ENCODE data around the gene ZKSCAN5.

The ZKSCAN5 gene

DNA sequence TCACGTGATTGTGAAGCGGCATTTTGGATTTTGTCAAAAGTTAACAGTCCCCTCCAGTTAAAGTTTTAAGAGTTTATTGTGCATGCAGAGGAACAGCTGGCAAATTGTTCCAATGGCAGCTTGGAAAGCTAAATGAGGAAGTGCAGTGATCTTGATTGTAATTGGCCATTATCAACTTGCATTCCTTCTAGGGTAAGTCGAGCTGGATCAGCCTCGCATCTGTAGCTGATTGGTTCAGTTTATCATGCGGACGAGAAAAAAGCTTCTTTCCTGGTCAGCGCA lies 31.2 kb upstream of the ZKSCAN5 start:
- Histone ChIP-seq H3K36me3 (replicated peaks; ENCODE audit: insufficient read depth, low read length) (no peaks in the 10 kb centered on the region), H3K9me2 (replicated peaks; ENCODE audit: insufficient read depth, low read length) (no peaks in the 10 kb centered on the region), H3K4me3 (ENCODE audit: low read length) (peak overlapping the region; percentile 91), H3K4me2 (ENCODE audit: low read depth, low read length) (peak overlapping the region; percentile 71), H3K9ac (ENCODE audit: low read length) (peak overlapping the region; percentile 77), H3K79me2 (ENCODE audit: low read length) (peaks cover 48% of the 10 kb centered on the region), H3K4me1 (ENCODE audit: low read length) (peaks cover 3% of the 10 kb centered on the region; the same call in 1 of the 2 replicates), H3K9me3 (replicated peaks; ENCODE audit: insufficient read depth, low read length) (no peaks in the 10 kb centered on the region), H3K27me3 (replicated peaks; ENCODE audit: insufficient read depth, low read length) (peaks cover 11% of the 10 kb centered on the region), H2AFZ (ENCODE audit: low read length) (peak overlapping the region; percentile 81), H3F3A (ENCODE audit: insufficient read depth, low read length) (0 out of 2 replicates have a peak, but pooled peaks cover 4% of the 10 kb centered on the region), H4K20me1 (ENCODE audit: insufficient read depth, low read length) (no peaks in the 10 kb centered on the region), H3K27ac (ENCODE audit: low read length) (peak overlapping the region; percentile 68; the same call in 1 of the 2 replicates)
- TF ChIP-seq EZH2phosphoT487 (IDR thresholded peaks at IDR 0.05; ENCODE audit: low read length): no peak
- TF ChIP-seq EZH2 (optimal IDR thresholded peaks at IDR 0.05; ENCODE audit: low read depth, low read length): no peak
- peak; percentile 37 for DNase-seq

DNA sequence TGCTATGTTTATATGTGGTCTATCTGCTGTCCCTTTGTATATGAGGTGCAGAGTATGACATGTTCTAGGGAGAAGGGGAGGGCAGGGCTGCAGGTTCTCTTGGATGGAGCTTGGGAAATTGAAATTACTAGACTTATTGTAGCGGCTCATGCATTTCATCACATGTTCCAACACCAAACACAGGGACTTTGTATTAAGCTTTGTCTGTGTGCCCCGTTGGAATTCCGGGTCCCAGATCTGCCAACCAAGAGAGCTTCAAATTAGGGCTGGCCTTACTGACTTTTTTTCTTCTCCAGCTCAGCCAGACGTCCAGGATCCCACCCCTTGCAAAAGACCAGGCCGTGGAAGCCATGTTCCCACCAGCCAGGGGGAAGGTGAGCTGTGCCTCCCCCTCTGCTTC lies 28.4 kb upstream of the ZKSCAN5 start:
- no peak overlapping the region for H3K4me2 ChIP-seq (ENCODE audit: low read depth, low read length)
- no peak overlapping the region for H3K9ac ChIP-seq (ENCODE audit: low read length)
- DNase-seq: no peak
- no peaks in the 10 kb centered on the region for H3K9me3 ChIP-seq (replicated peaks; ENCODE audit: insufficient read depth, low read length)
- no peaks in the 10 kb centered on the region for H3K27me3 ChIP-seq (replicated peaks; ENCODE audit: insufficient read depth, low read length)
- no peaks in the 10 kb centered on the region for H4K20me1 ChIP-seq (ENCODE audit: insufficient read depth, low read length)
- H3K27ac ChIP-seq (ENCODE audit: low read length): no peak overlapping the region
- H3K4me3 ChIP-seq (ENCODE audit: low read length): no peak overlapping the region
- H3K79me2 ChIP-seq (ENCODE audit: low read length): peaks cover 64% of the 10 kb centered on the region
- 0 out of 2 replicates have a peak, but pooled peaks cover 4% of the 10 kb centered on the region for H3F3A ChIP-seq (ENCODE audit: insufficient read depth, low read length)
- peaks cover 3% of the 10 kb centered on the region; the same call in 1 of the 2 replicates for H3K4me1 ChIP-seq (ENCODE audit: low read length)
- H3K36me3 ChIP-seq (replicated peaks; ENCODE audit: insufficient read depth, low read length): no peaks in the 10 kb centered on the region
- TF ChIP-seq, protein P1, sequence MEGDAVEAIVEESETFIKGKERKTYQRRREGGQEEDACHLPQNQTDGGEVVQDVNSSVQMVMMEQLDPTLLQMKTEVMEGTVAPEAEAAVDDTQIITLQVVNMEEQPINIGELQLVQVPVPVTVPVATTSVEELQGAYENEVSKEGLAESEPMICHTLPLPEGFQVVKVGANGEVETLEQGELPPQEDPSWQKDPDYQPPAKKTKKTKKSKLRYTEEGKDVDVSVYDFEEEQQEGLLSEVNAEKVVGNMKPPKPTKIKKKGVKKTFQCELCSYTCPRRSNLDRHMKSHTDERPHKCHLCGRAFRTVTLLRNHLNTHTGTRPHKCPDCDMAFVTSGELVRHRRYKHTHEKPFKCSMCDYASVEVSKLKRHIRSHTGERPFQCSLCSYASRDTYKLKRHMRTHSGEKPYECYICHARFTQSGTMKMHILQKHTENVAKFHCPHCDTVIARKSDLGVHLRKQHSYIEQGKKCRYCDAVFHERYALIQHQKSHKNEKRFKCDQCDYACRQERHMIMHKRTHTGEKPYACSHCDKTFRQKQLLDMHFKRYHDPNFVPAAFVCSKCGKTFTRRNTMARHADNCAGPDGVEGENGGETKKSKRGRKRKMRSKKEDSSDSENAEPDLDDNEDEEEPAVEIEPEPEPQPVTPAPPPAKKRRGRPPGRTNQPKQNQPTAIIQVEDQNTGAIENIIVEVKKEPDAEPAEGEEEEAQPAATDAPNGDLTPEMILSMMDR (IDR thresholded peaks at IDR 0.05; ENCODE audit: low read length): no peak
- TF ChIP-seq EZH2 (optimal IDR thresholded peaks at IDR 0.05; ENCODE audit: low read depth, low read length) (no peak), EZH2phosphoT487 (IDR thresholded peaks at IDR 0.05; ENCODE audit: low read length) (no peak)
- no peak overlapping the region for H2AFZ ChIP-seq (ENCODE audit: low read length)
- no peaks in the 10 kb centered on the region for H3K9me2 ChIP-seq (replicated peaks; ENCODE audit: insufficient read depth, low read length)

DNA sequence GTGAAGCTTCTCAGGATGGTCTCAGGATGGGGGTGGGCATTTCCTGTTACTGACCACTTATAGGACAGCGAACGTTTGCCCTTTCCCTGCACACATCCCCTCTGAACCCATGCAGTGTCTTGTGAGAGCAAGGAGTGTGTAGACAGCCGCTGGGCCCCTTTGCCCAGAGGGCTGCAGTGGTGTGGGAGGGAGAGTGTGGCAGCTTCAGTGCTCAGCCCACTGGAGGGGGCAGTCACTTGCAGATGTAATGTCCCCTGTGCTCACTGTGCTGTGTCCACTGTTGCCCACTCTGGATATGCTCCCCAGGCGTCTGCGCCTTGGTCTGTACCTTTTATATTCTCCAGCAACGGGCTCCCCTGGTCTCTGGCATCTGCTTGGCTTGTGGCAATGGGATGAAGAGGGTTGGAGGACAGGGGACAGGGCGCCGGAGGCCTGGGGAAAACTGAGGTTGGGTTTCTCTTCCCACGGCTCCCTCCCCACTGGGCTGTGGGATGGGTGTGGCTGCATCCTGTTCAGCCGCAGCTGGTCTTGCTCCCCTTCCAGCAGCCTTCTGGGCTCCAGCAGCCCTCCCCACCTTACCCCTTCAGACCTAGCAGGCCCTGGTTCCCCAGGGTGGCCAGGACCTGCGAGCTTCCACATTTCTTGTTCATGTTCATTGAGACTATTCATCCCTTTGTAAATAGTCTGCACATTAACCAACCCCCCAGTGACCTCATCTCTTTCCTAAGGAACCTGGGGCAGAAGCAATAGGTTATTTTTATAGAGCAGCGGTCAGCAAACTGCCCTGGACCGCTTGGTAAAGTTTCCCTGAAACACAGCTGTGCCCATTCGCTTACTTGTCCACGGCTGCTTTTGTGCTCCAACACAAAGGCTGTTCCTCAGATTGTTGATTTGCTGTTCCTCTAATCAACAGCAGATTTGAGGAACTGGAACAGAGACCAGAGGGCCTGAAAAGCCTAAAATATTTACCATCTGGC lies 25.7 kb upstream of the ZKSCAN5 start:
- no peak overlapping the region for H3K9ac ChIP-seq (ENCODE audit: low read length)
- H3K27ac ChIP-seq (ENCODE audit: low read length): no peak overlapping the region
- H2AFZ ChIP-seq (ENCODE audit: low read length): no peak overlapping the region
- no peaks in the 10 kb centered on the region; the same call in 1 of the 2 replicates for H3K4me1 ChIP-seq (ENCODE audit: low read length)
- no peak overlapping the region for H3K4me3 ChIP-seq (ENCODE audit: low read length)
- peaks cover 53% of the 10 kb centered on the region for H3K79me2 ChIP-seq (ENCODE audit: low read length)
- DNase-seq: no peak
- H3K9me2 ChIP-seq (replicated peaks; ENCODE audit: insufficient read depth, low read length): no peaks in the 10 kb centered on the region
- no peaks in the 10 kb centered on the region for H3K27me3 ChIP-seq (replicated peaks; ENCODE audit: insufficient read depth, low read length)
- TF ChIP-seq EZH2phosphoT487 (IDR thresholded peaks at IDR 0.05; ENCODE audit: low read length): no peak
- TF ChIP-seq, protein P1 (IDR thresholded peaks at IDR 0.05; ENCODE audit: low read length): no peak
- TF ChIP-seq EZH2 (optimal IDR thresholded peaks at IDR 0.05; ENCODE audit: low read depth, low read length): no peak
- H3K4me2 ChIP-seq (ENCODE audit: low read depth, low read length): no peak overlapping the region
- no peaks in the 10 kb centered on the region for H4K20me1 ChIP-seq (ENCODE audit: insufficient read depth, low read length)
- no peaks in the 10 kb centered on the region for H3K9me3 ChIP-seq (replicated peaks; ENCODE audit: insufficient read depth, low read length)
- no peaks in the 10 kb centered on the region for H3F3A ChIP-seq (ENCODE audit: insufficient read depth, low read length)
- no peaks in the 10 kb centered on the region; the same call in 1 of the 2 replicates for H3K36me3 ChIP-seq (replicated peaks; ENCODE audit: insufficient read depth, low read length)

All from MM.1S (cell line).